Activated naive CD8-positive, alpha-beta T cell (primary cell): ENCODE results near the gene PRKCQ.

Experiments
- H3K27ac Mint-ChIP-seq: one replicate; pipeline ENCODE4 v1.8.0; 2021; ENCODE audit warnings: mixed read lengths
- H3K27me3 Mint-ChIP-seq: one replicate; pipeline ENCODE4 v1.8.0; 2021; ENCODE audit warnings: mixed read lengths
- H3K36me3 Mint-ChIP-seq: one replicate; pipeline ENCODE4 v1.8.0; 2021; ENCODE audit warnings: mixed read lengths
- H3K4me1 Mint-ChIP-seq: one replicate; pipeline ENCODE4 v1.8.0; 2021; ENCODE audit warnings: low read depth, mixed read lengths
- H3K4me3 Mint-ChIP-seq: one replicate; pipeline ENCODE4 v1.8.0; 2021; ENCODE audit warnings: mild to moderate bottlenecking, mixed read lengths
- H3K9me3 Mint-ChIP-seq: one replicate; pipeline ENCODE4 v1.8.0; 2021; ENCODE audit warnings: low read depth, mixed read lengths

The PRKCQ gene

DNA sequence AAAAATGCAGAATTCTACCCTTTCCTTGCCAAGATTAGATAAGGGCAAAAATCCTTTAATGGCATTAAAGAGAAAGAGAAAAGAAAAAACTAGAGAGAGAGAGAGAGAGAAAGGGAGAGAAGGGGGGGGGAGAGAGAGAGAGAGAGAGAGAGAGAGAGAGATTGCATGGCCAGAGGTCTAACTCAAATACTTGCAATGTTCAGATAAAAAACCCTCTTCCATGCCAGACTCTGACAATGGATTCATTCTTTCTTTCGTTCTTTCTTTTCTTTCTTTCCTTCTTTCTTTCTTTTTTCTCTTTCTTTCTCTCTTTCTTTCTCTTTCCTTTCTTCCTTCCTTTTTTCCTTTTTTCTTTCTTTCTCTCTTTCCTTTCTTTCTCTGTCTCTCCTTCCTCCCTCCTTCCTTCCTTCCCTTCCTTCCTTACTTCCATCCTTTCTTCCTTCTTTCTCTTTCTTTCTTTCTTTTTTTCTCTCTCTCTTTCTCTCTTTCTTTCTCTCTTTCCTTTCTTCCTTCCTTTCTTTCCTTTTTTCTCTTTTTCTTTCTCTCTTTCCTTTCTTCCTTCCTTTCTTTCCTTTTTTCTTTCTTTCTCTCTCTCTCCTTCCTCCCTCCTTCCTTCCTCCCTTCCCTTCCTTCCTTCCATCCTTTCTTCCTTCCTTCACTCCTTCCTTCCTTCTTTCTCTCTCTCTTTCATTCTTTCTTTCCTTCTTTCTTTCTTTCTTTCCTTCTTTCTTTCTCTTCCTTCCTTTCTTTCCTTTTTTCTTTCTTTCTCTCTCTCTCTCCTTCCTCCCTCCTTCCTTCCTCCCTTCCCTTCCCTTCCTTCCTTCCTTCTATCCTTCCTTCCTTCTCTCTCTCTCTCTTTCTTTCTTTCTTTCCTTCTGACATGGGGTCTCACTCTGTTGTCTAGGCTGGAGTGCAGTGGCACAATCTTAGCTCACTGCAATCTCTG, 175.7 kb downstream of the PRKCQ start:
- H3K4me3 Mint-ChIP-seq = no peak overlapping the region
- peaks cover 2% of the 10 kb centered on the region for H3K36me3 Mint-ChIP-seq
- H3K4me1 Mint-ChIP-seq = peaks cover 36% of the 10 kb centered on the region
- no peak overlapping the region for H3K27ac Mint-ChIP-seq
- H3K9me3 Mint-ChIP-seq = no peaks in the 10 kb centered on the region
- peaks cover 1% of the 10 kb centered on the region for H3K27me3 Mint-ChIP-seq

DNA sequence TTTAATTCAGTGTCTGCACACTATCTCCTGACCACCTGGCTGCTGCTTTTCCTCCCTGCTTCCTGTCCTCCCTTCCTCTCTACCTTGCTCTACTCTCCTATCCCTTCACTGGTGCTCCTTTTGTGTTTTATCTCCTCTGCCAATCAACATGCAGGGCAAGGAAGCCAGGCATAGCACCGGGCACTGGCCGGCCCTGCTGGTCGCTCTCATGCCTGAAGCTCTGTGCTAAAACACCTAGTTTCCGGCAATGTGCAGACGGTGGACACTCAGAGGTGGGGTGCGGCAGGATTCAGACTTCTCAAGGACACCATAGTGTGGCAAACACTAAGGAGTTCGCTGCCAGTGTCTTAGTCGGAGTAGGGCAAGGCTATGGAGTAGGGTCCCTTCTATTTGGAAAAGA, 177.1 kb downstream of the PRKCQ start:
- H3K4me3 Mint-ChIP-seq = no peak overlapping the region
- no peaks in the 10 kb centered on the region for H3K9me3 Mint-ChIP-seq
- peaks cover 1% of the 10 kb centered on the region for H3K27me3 Mint-ChIP-seq
- H3K4me1 Mint-ChIP-seq = peaks cover 36% of the 10 kb centered on the region
- H3K36me3 Mint-ChIP-seq = no peaks in the 10 kb centered on the region
- H3K27ac Mint-ChIP-seq = no peak overlapping the region

DNA sequence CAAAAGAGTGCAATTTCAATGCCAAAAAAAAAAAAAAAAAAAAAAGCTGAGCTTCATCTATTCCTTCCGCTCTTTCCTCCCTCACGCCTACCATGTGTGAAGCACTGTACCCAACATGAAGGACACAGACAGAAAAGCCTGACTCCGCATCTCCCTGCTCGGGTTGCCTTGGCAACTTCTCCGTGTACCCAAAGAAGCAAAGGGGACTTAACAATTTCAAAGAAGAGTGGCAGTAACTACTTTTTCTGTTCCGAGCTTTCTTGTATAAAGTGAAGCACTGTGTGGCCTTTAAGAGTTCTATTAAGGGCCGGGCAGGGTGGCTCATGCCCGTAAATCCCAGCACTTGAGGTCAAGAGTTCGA, 177.7 kb downstream of the PRKCQ start:
- no peak overlapping the region for H3K4me3 Mint-ChIP-seq
- H3K27me3 Mint-ChIP-seq = peaks cover 1% of the 10 kb centered on the region
- H3K27ac Mint-ChIP-seq = no peak overlapping the region
- H3K9me3 Mint-ChIP-seq = no peaks in the 10 kb centered on the region
- H3K4me1 Mint-ChIP-seq = peaks cover 35% of the 10 kb centered on the region
- no peaks in the 10 kb centered on the region for H3K36me3 Mint-ChIP-seq

DNA sequence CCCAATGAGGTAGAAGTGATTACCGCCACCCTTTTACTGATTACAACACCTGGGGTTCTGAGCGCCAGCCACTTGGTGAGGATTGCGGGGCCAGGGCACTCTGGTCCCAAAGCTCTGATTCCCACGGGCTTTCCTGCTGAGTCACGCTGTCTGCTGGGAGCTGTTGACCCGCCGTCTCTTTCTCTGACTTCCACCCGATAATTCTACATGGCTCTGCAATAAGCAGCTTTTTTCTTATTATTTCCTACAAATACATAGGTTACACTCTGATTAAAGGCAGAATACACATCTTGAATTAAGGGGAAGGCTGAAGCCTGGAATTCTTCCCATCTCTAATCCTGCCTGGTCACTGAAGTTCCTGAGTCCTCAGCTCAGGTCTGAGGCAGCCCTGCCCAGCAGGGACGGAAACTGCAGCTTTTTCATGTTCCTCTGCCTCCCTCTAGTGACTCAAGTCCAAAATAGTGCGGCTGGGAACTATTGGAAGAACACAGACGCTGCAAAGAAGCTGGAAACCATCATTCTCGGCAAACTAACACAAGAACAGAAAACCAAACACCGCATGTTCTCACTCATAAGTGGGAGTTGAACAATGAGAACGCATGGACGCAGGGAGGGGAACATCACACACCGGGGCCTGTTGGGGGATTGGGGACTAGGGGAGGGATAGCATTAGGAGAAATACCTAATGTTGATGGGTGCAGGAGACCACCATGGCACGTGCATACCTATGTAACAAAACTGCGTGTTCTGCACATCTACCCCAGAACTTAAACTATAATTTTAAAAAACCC, 178.3 kb downstream of the PRKCQ start:
- peak overlapping the region; percentile 64 for H3K27ac Mint-ChIP-seq
- no peaks in the 10 kb centered on the region for H3K36me3 Mint-ChIP-seq
- H3K27me3 Mint-ChIP-seq = peaks cover 1% of the 10 kb centered on the region
- peaks cover 29% of the 10 kb centered on the region for H3K4me1 Mint-ChIP-seq
- peak overlapping the region; percentile 25 for H3K4me3 Mint-ChIP-seq
- H3K9me3 Mint-ChIP-seq = no peaks in the 10 kb centered on the region

DNA sequence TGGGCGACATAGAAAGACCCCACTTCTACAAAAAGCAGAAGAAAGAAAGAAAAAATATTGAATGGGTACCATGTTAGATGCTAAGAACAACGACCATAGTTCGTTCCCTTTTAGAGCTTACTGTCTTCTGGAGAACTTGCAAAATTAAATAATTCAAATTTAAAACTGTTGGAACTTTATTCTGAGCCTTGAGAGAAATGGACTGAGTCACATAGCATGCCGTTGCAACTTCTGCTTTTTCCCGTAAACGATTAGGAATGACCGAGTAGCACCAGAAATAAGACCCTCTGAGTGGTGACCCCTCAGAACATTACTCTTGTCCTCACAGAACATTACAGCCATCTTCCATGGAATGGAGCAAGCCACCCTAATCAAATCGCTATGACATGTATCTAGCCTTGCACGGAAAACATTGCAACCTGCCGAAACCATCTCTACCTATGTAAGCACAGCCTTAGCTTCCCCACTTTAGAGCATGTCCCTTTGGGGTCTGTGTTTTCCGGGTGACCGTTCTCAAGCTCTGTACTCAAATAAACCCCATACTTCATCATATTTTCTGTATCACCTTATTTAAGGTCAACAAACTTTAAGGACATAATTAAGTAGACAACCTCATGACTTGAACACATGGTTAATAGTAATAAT, 179.1 kb downstream of the PRKCQ start:
- Mint-ChIP-seq H3K27me3 (peaks cover 1% of the 10 kb centered on the region), H3K36me3 (no peaks in the 10 kb centered on the region), H3K4me1 (peaks cover 22% of the 10 kb centered on the region), H3K4me3 (no peak overlapping the region), H3K9me3 (no peaks in the 10 kb centered on the region), H3K27ac (no peak overlapping the region)

DNA sequence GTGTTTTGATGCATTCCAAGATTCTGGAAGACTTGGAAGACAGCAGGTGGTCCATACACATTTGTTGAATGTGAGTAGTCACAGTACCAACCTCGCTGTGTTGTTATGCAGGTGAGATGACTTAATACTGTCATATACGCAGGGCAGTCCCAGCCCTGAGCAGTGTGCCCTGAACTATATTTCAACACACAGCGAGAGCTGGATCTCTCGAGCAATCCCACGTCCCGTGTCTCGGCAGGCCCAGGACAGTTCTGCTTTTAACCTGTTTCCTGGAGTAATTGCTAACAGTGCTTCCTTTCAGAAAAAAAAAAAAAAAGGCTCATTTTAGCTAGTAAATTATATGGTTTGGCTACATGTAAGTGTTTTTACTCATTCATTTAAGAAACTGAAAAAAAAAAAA, 179.7 kb downstream of the PRKCQ start:
- peaks cover 1% of the 10 kb centered on the region for H3K27me3 Mint-ChIP-seq
- H3K36me3 Mint-ChIP-seq = no peaks in the 10 kb centered on the region
- no peaks in the 10 kb centered on the region for H3K9me3 Mint-ChIP-seq
- no peak overlapping the region for H3K4me3 Mint-ChIP-seq
- H3K4me1 Mint-ChIP-seq = peaks cover 18% of the 10 kb centered on the region
- no peak overlapping the region for H3K27ac Mint-ChIP-seq

DNA sequence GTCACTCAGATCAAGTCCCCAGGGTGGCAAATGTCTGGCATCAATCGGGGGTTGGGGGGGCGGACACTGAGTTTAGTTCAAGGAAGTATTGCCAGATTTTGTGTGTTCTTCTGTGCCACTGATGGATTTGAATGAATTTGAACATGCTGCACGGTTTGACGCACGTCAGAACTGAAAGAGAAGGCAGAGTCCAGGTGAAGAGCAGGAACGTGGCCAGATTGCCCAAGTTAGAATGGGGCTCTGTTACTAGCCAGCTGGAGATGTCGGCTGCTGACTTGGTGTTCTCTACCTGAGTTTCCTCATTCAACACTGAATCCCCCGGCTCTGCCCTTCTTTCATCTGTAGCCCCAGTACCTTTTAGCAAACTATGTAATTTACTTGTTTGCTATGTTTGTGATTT, 180.2 kb downstream of the PRKCQ start:
- Mint-ChIP-seq H3K4me1 (peaks cover 18% of the 10 kb centered on the region), H3K27ac (no peak overlapping the region), H3K9me3 (no peaks in the 10 kb centered on the region), H3K27me3 (peaks cover 1% of the 10 kb centered on the region), H3K36me3 (no peaks in the 10 kb centered on the region), H3K4me3 (no peak overlapping the region)

DNA sequence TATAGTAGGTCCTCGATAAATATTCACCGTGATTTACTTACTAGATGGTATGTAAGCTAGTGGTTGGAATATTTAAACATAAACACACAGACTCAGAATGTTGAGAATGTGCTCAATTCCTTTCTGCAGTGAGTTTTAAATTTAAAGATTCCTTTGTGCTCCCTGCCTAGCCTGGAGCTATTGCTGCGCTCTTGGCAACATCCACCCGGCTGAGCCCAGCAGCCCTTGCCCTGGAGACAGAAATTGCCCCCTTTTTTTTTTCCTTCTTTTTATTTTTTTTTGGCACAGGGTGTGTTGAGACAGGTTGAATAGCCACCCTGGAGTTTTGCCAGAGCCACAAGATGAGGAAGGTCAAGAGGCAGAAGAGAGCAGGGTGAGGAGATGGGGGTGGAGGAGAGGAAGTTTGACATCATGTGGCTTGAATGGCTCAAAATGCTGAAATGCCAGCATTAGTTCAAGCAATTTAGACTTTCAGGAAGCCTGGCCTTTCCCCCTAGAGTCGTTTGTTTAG, 180.8 kb downstream of the PRKCQ start:
- peaks cover 18% of the 10 kb centered on the region for H3K4me1 Mint-ChIP-seq
- H3K27me3 Mint-ChIP-seq = peaks cover 1% of the 10 kb centered on the region
- no peaks in the 10 kb centered on the region for H3K36me3 Mint-ChIP-seq
- H3K27ac Mint-ChIP-seq = no peak overlapping the region
- no peaks in the 10 kb centered on the region for H3K9me3 Mint-ChIP-seq
- H3K4me3 Mint-ChIP-seq = no peak overlapping the region

DNA sequence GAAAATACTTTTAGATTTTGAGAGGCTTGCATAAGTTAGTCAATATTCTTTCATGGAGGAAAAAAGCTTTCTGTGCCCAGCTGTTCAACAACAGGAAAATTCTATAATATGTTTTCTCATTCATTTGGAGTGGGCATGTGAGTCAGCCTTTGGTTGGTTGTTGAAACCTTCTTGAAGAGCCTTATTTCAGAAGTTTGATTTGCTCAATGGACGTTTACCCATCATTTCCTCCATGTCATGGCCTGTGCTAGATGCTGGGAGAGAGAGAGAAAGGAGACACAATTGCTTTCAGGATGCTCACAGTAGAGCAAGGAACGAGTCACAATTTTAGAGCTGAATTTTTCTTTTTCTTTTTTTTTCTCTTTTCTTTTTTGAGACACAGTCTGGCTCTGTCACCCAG, 181.7 kb downstream of the PRKCQ start:
- Mint-ChIP-seq H3K36me3 (peaks cover 2% of the 10 kb centered on the region), H3K4me1 (peaks cover 18% of the 10 kb centered on the region), H3K9me3 (no peaks in the 10 kb centered on the region), H3K27me3 (peaks cover 1% of the 10 kb centered on the region), H3K27ac (no peak overlapping the region), H3K4me3 (no peak overlapping the region)

DNA sequence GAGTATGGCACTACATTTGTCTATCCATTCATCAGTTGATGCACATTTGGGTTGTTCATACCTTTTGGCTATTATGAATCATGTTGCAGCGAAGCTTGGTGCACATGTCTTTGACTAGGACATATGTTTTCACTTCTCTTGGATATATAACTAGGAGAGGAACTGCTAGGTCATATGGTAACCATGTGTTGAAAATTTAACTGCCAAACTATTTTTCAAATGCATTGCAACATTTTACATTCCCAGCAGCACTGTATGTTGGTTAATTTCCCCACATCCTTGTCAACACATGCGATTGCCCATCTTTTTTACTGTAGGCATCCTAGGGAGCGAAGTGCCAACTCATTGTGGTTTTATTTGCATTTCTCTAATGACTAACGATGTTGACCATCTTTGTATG, 183.4 kb downstream of the PRKCQ start:
- Mint-ChIP-seq H3K4me3 (no peak overlapping the region), H3K27me3 (no peaks in the 10 kb centered on the region), H3K9me3 (no peaks in the 10 kb centered on the region), H3K27ac (no peak overlapping the region), H3K36me3 (peaks cover 2% of the 10 kb centered on the region), H3K4me1 (peaks cover 12% of the 10 kb centered on the region)

DNA sequence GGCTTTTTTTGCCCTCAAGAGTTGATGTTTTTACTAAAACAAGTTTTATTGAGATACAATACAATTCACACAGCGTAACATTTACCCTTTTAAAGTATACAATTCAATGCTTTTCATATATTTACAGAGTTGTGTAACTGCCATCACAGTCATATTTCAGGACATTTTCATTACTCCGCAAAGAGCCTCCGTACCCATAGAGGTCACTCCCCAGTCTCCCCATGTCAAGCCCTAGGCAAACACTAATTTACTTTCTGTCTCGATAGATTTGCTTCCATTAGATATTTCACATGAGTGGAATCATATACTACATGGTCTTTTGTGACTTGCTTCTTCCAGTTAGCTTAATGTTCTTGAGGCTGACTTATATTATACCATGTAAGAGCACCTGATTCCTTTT, 183.8 kb downstream of the PRKCQ start:
- H3K9me3 Mint-ChIP-seq = peaks cover under 1% of the 10 kb centered on the region
- H3K27me3 Mint-ChIP-seq = no peaks in the 10 kb centered on the region
- peaks cover 8% of the 10 kb centered on the region for H3K4me1 Mint-ChIP-seq
- H3K36me3 Mint-ChIP-seq = peaks cover 2% of the 10 kb centered on the region
- no peak overlapping the region for H3K27ac Mint-ChIP-seq
- H3K4me3 Mint-ChIP-seq = no peak overlapping the region

DNA sequence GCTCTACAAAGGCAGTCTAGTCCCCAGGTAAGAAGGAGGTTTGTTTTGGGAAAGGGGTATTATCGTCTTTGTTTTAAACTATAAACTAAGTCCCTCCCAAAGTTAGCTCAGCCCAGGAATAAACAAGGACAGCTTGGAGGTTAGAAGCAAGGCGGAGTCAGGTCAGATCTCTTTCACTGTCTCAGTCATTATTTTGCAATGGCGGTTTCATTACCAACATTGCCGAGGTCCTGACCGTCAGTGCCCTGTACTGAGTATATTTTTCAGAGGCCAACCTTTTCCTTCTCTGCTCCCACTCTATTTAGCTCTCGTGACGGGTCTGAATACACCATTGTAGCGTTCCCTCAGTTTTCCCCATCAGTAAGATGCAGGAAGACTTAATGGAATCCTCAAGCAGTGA, 184.5 kb downstream of the PRKCQ start:
- Mint-ChIP-seq H3K9me3 (peaks cover 5% of the 10 kb centered on the region), H3K36me3 (peaks cover 6% of the 10 kb centered on the region), H3K27me3 (no peaks in the 10 kb centered on the region), H3K4me1 (peaks cover 8% of the 10 kb centered on the region), H3K27ac (no peak overlapping the region), H3K4me3 (no peak overlapping the region)

DNA sequence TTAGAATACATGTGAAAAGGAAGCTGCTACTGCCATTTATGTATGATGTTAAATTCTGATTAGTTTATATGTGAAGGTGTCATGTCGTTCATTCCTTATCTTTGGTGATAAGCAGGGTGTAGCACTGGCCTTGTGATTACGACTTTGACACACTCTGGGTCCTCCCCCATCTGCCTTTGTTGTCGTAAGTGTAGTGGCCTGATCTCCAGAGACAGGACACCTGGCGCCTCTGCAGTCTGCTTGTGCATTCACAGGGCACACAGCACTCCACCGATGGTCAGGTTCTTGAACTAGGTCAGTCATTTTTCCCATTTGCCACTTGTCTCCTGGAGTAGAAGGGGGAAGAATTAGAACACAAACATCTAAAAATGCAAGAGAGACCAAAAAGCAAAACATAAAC, 186.0 kb downstream of the PRKCQ start:
- H3K27ac Mint-ChIP-seq = no peak overlapping the region
- peaks cover 4% of the 10 kb centered on the region for H3K4me1 Mint-ChIP-seq
- peaks cover 13% of the 10 kb centered on the region for H3K36me3 Mint-ChIP-seq
- peaks cover 18% of the 10 kb centered on the region for H3K9me3 Mint-ChIP-seq
- H3K27me3 Mint-ChIP-seq = no peaks in the 10 kb centered on the region
- H3K4me3 Mint-ChIP-seq = no peak overlapping the region

DNA sequence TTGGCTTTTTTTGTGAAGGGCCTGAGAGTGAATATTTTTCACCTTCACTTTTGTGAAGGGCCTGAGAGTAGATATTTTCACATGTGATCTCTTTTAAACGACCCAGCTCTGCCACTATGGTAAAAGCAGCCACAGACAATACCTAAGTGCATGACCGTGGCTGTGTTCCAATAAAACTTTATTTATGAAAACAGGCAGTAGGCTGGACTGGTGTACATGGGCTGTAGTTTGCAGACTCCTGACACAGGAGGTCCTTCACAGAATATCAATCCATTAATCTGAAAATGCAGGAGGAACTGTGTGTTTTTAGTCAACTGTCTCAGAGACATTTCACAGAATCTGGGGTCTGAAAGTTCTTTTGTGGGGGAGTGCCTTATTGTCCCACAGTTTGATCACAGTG, 186.9 kb downstream of the PRKCQ start:
- H3K27ac Mint-ChIP-seq = no peak overlapping the region
- H3K4me1 Mint-ChIP-seq = peaks cover 3% of the 10 kb centered on the region
- no peak overlapping the region for H3K4me3 Mint-ChIP-seq

More for the DNA sequence above, 186.9 kb downstream of the PRKCQ start:
- Mint-ChIP-seq H3K27me3 (no peaks in the 10 kb centered on the region), H3K36me3 (peaks cover 13% of the 10 kb centered on the region), H3K9me3 (peaks cover 18% of the 10 kb centered on the region)
